CD14-positive monocyte (primary cell): ENCODE measurements around the gene POLH. TPM values are rescaled to one million over a fixed set of nuclear protein-coding genes. Genes with fewer than 3 reads are reported as not detected.

Experiments
- polyA plus RNA-seq, 3 donors: library from polyadenylated mRNA; depleted of rRNA in 1 of 3; unstranded in 2 of 3; stranded (reverse) in 1 of 3; fragments of 300-500 nt in 2 of 3; fragments of >200 nt in 1 of 3; fragmentation: Illumina TruSeq in 2 of 3; gene quantifications; 1 replicate in 2 of 3; 2 replicates in 1 of 3; pipeline ENCODE4 v1.2.3, GENCODE V29; 2012 to 2021
- small RNA-seq: library from RNA; depleted of rRNA; stranded (forward); fragments of <200 nt; gene quantifications from one replicate; pipeline ENCODE3, GENCODE V24; 2012; ENCODE audit warnings: low read depth; ENCODE audit not compliant: insufficient read length

POLH gene
- polyA plus RNA-seq, 3 donors = 2.0 to 2.6 (median 2.1) TPM

Small RNAs within 50 kb of the gene (small RNA-seq; reads per million reads assigned to genes)
- not detected for gene RF00426

Other genes starting within 250 kb of the POLH start
- gene ZNF318, start 206.5 kb upstream of the POLH start, polyA plus RNA-seq = 10 to 100 TPM in 1 of 3 donors, 1 to 10 TPM in 2; 3.2 to 19.4 (median 3.6) TPM
- gene ABCC10, start 148.6 kb upstream of the POLH start, polyA plus RNA-seq = 10 to 100 TPM in 2 of 3 donors, 1 to 10 TPM in 1; 7.6 to 32.8 (median 10.2) TPM
- under 1 TPM in 1 of 3 donors, not detected in 2; 0.08 TPM for gene DLK2, start 120.6 kb upstream of the POLH start, polyA plus RNA-seq
- gene TJAP1, start 98.6 kb upstream of the POLH start, polyA plus RNA-seq = 10 to 100 TPM in 1 of 3 donors, 1 to 10 TPM in 2; 3.2 to 43.4 (median 3.2) TPM
- gene LRRC73, start 65.8 kb upstream of the POLH start, polyA plus RNA-seq = not detected
- gene YIPF3, start 59.3 kb upstream of the POLH start, polyA plus RNA-seq = 100 to 1,000 TPM; 112 to 126 (median 123) TPM
- 10 to 100 TPM in 1 of 3 donors, 1 to 10 TPM in 2; 4.5 to 18.3 (median 6.1) TPM for gene POLR1C, start 59.1 kb upstream of the POLH start, polyA plus RNA-seq
- 10 to 100 TPM in 2 of 3 donors, 1 to 10 TPM in 1; 8.0 to 17.5 (median 13.8) TPM for gene XPO5, start 147 bp upstream of the POLH start, polyA plus RNA-seq
- 100 to 1,000 TPM in 1 of 3 donors, 1 to 10 TPM in 2; 3.6 to 120 (median 4.9) TPM for gene GTPBP2, start 53.1 kb downstream of the POLH start, polyA plus RNA-seq
- gene MAD2L1BP, start 59.7 kb downstream of the POLH start, polyA plus RNA-seq = 10 to 100 TPM; 17.3 to 33.5 (median 26.5) TPM
- gene RSPH9, start 68.9 kb downstream of the POLH start, polyA plus RNA-seq = under 1 TPM; 0.05 to 0.52 (median 0.13) TPM
- 10 to 100 TPM; 17.3 to 45.3 (median 41.4) TPM for gene MRPS18A, start 111.6 kb downstream of the POLH start, polyA plus RNA-seq
- gene VEGFA, start 194.0 kb downstream of the POLH start, polyA plus RNA-seq = 100 to 1,000 TPM in 1 of 3 donors, 10 to 100 TPM in 2; 19.0 to 454 (median 32.0) TPM